H9 (cell line): ENCODE results near the gene CASP10. TPM values are rescaled to one million over a fixed set of nuclear protein-coding genes. Genes with fewer than 3 reads are reported as not detected.

Experiments used
- DNase-seq: peaks from one replicate; pipeline ENCODE4 v3.0.0-alpha.2; 2017
- H2AFZ ChIP-seq: one replicate; pipeline ENCODE4 v1.6.1; 2013; ENCODE audit warnings: mild to moderate bottlenecking, low read length, control low read depth, moderate library complexity
- H2AK5ac ChIP-seq: 2 replicates; pipeline ENCODE4 v1.6.1; 2013; ENCODE audit warnings: low read length, control low read depth, mixed read lengths; ENCODE audit not compliant: insufficient read length
- H2BK120ac ChIP-seq: one replicate; pipeline ENCODE4 v1.6.1; 2013; ENCODE audit warnings: low read depth, mild to moderate bottlenecking, low read length, control low read depth, inconsistent platforms; ENCODE audit not compliant: poor library complexity, severe bottlenecking
- H2BK12ac ChIP-seq: 2 replicates; pipeline ENCODE4 v1.6.1; 2013; ENCODE audit warnings: low read length, control low read depth, mixed read lengths, low read depth; ENCODE audit not compliant: insufficient read length
- H2BK15ac ChIP-seq: 2 replicates; pipeline ENCODE4 v1.6.1; 2013; ENCODE audit warnings: low read depth, low read length, control low read depth
- H2BK20ac ChIP-seq: one replicate; pipeline ENCODE4 v1.6.1; 2013; ENCODE audit warnings: low read depth, mild to moderate bottlenecking, low read length, control low read depth, inconsistent platforms; ENCODE audit not compliant: poor library complexity, severe bottlenecking
- H2BK5ac ChIP-seq: 2 replicates; pipeline ENCODE4 v1.6.1; 2013; ENCODE audit warnings: low read length, control low read depth, mixed read lengths; ENCODE audit not compliant: insufficient read length
- H3K14ac ChIP-seq: 2 replicates; pipeline ENCODE4 v1.6.1; 2013; ENCODE audit warnings: low read length, control low read depth; ENCODE audit not compliant: insufficient read depth
- H3K18ac ChIP-seq: 2 replicates; pipeline ENCODE4 v1.6.1; 2013; ENCODE audit warnings: low read depth, mild to moderate bottlenecking, mixed read lengths, low read length, control low read depth; ENCODE audit not compliant: insufficient read length
- H3K23ac ChIP-seq: 2 replicates; pipeline ENCODE4 v1.6.1; 2013; ENCODE audit warnings: low read length, control low read depth, mixed read lengths, low read depth; ENCODE audit not compliant: insufficient read length
- H3K23me2 ChIP-seq: 2 replicates; pipeline ENCODE4 v1.6.1; 2013; ENCODE audit warnings: low read depth, mild to moderate bottlenecking, mixed read lengths, low read length, control low read depth; ENCODE audit not compliant: insufficient read length, poor library complexity, severe bottlenecking
- H3K27ac ChIP-seq: 2 replicates; pipeline ENCODE4 v1.5.1; 2013; ENCODE audit warnings: low read length, control low read depth, mixed read lengths, low read depth; ENCODE audit not compliant: insufficient read length
- H3K27me3 ChIP-seq: 2 replicates; pipeline ENCODE4 v1.6.1; 2013; ENCODE audit warnings: low read length, control low read depth, inconsistent platforms; ENCODE audit not compliant: insufficient read depth
- H3K4ac ChIP-seq: 2 replicates; pipeline ENCODE4 v1.6.1; 2013; ENCODE audit warnings: low read depth, mild to moderate bottlenecking, control low read depth, inconsistent platforms, low read length, moderate library complexity
- H3K4me1 ChIP-seq: 2 replicates; pipeline ENCODE4 v1.6.1; 2013; ENCODE audit warnings: low read length, control low read depth, inconsistent platforms; ENCODE audit not compliant: insufficient read depth
- H3K4me2 ChIP-seq: 2 replicates; pipeline ENCODE4 v1.6.1; 2013; ENCODE audit warnings: low read length, control low read depth, mixed read lengths; ENCODE audit not compliant: insufficient read length, insufficient read depth
- H3K56ac ChIP-seq: 2 replicates; pipeline ENCODE4 v1.6.1; 2013; ENCODE audit warnings: low read depth, mild to moderate bottlenecking, mixed read lengths, low read length, control low read depth; ENCODE audit not compliant: insufficient read length
- H3K79me1 ChIP-seq: 2 replicates; pipeline ENCODE4 v1.6.1; 2013; ENCODE audit warnings: low read depth, mild to moderate bottlenecking, moderate library complexity, low read length, control low read depth, inconsistent platforms; ENCODE audit not compliant: insufficient read depth, poor library complexity, severe bottlenecking
- H3K79me2 ChIP-seq: 2 replicates; pipeline ENCODE4 v1.6.1; 2013; ENCODE audit warnings: low read length, control low read depth, inconsistent platforms; ENCODE audit not compliant: insufficient read depth
- H3K9ac ChIP-seq: 2 replicates; pipeline ENCODE4 v1.6.1; 2013; ENCODE audit warnings: low read length, control low read depth, mixed read lengths; ENCODE audit not compliant: insufficient read length; ENCODE audit errors: extremely low read depth
- H3K9me3 ChIP-seq: one replicate; pipeline ENCODE4 v1.6.1; 2013; ENCODE audit warnings: low read depth, low read length, inconsistent platforms; ENCODE audit not compliant: control insufficient read depth
- H3T11ph ChIP-seq: one replicate; pipeline ENCODE4 v1.6.1; 2013; ENCODE audit warnings: mild to moderate bottlenecking, low read length, control low read depth, inconsistent platforms
- H4K20me1 ChIP-seq: one replicate; pipeline ENCODE4 v1.6.1; 2013; ENCODE audit not compliant: control insufficient read depth, insufficient read length, insufficient read depth
- H4K5ac ChIP-seq: 2 replicates; pipeline ENCODE4 v1.6.1; 2013; ENCODE audit warnings: low read depth, mild to moderate bottlenecking, mixed read lengths, low read length, control low read depth; ENCODE audit not compliant: insufficient read length
- H4K8ac ChIP-seq: replicated peaks from 2 replicates; pipeline ENCODE4 v1.6.1; 2013; ENCODE audit warnings: low read length, control low read depth, mixed read lengths, low read depth; ENCODE audit not compliant: insufficient read length
- H4K91ac ChIP-seq: 2 replicates; pipeline ENCODE4 v1.6.1; 2013; ENCODE audit warnings: low read depth, mild to moderate bottlenecking, moderate library complexity, mixed read lengths, low read length, control low read depth; ENCODE audit not compliant: insufficient read length
- H3K27ac Mint-ChIP-seq, 3 experiments: 2 replicates in 2 of 3; 3 replicates in 1 of 3; pipeline ENCODE4 v1.8.0; 2020 to 2021; ENCODE audit warnings: mixed read lengths in 3 of 3, mild to moderate bottlenecking in 1 of 3, moderate library complexity in 1 of 3
- H3K27me3 Mint-ChIP-seq: 2 replicates; pipeline ENCODE4 v1.8.0; 2021; ENCODE audit warnings: low read depth, mild to moderate bottlenecking, moderate library complexity, mixed read lengths
- H3K36me3 Mint-ChIP-seq, 3 experiments: 2 replicates in 2 of 3; 3 replicates in 1 of 3; pipeline ENCODE4 v1.8.0; 2020 to 2021; ENCODE audit warnings: low read depth in 3 of 3, mixed read lengths in 3 of 3; ENCODE audit not compliant: insufficient read depth in 1 of 3
- H3K4me1 Mint-ChIP-seq, 2 experiments: 2 replicates each; pipeline ENCODE4 v1.8.0; 2020; ENCODE audit warnings: mixed read lengths in 2 of 2
- H3K4me3 Mint-ChIP-seq, 2 experiments: 2 replicates in 1 of 2; 3 replicates in 1 of 2; pipeline ENCODE4 v1.8.0; 2020 to 2021; ENCODE audit warnings: mild to moderate bottlenecking in 2 of 2, mixed read lengths in 2 of 2, moderate library complexity in 1 of 2
- H3K9me3 Mint-ChIP-seq, 2 experiments: 2 replicates in 1 of 2; 3 replicates in 1 of 2; pipeline ENCODE4 v1.8.0; 2020; ENCODE audit warnings: mild to moderate bottlenecking in 2 of 2, mixed read lengths in 2 of 2, moderate library complexity in 1 of 2
- CTCF ChIP-seq: fragments of 200-600 bp; sonication (generic); conservative IDR thresholded peaks from 3 replicates; pipeline ENCODE4 v1.8.0; 2021; ENCODE audit warnings: antibody characterized with exemption, mild to moderate bottlenecking
- WGBS: extraction: QIAGEN DNeasy Blood & Tissue Kit; methylation state at CpG from one replicate; pipeline ENCODE4 v1.1.7; 2013; ENCODE audit warnings: missing lambda C conversion rate, low lambda C conversion rate, mixed read lengths; ENCODE audit not compliant: insufficient read length; ENCODE audit errors: extremely low coverage; 5-methylcytosine and 5-hydroxymethylcytosine counted together
- total RNA-seq: library from RNA; stranded (reverse); gene quantifications from 2 replicates; pipeline ENCODE4 v1.2.1, GENCODE V29; 2021

CASP10 gene
- total RNA-seq, 1 experiment from 2014 or later = 2.7 TPM

- Histone ChIP-seq H3K56ac (no peak overlapping the region), H4K5ac (no peak overlapping the region), H4K91ac (no peak overlapping the region), H3K18ac (no peak overlapping the region), H3K23ac (no peak overlapping the region), H3K4me2 (no peak overlapping the region), H2AFZ (no peak overlapping the region), H4K8ac (peak overlapping the region; percentile 88), H3T11ph (no peak overlapping the region), H2AK5ac (no peak overlapping the region), H3K23me2 (no peaks in the 10 kb centered on the region), H3K27ac (no peak overlapping the region), H2BK20ac (no peak overlapping the region), H3K27me3 (no peaks in the 10 kb centered on the region), H4K20me1 (no peaks in the 10 kb centered on the region), H3K14ac (no peak overlapping the region), H3K4me1 (no peaks in the 10 kb centered on the region), H2BK12ac (no peak overlapping the region), H2BK120ac (no peak overlapping the region), H3K79me1 (no peaks in the 10 kb centered on the region), H3K4ac (no peak overlapping the region), H2BK5ac (no peak overlapping the region), H3K9ac (no peak overlapping the region), H3K79me2 (no peaks in the 10 kb centered on the region), H2BK15ac (no peak overlapping the region), H3K9me3 (no peaks in the 10 kb centered on the region)
- DNase-seq = no peak
- Mint-ChIP-seq H3K9me3 (no peaks in the 10 kb centered on the region; a peak in 1 of 5 replicates), H3K4me1 (peaks cover 13 to 17% of the 10 kb centered on the region in 2 experiments), H3K27ac (peak overlapping the region in 2 of 3 experiments; percentile 71 to 90; a peak in 2 of 7 replicates), H3K4me3 (no peak overlapping the region), H3K36me3 (peaks cover 2 to 16% (median 13%) of the 10 kb centered on the region in 3 experiments; a peak in 6 of 7 replicates), H3K27me3 (no peaks in the 10 kb centered on the region)
- no CpG with 5 or more reads among the region's 3 CpGs for WGBS
- no peak for TF ChIP-seq CTCF
Observed at GRCh38 chr2:201136889-201137321, 46.0 kb upstream of the CASP10 start.
